Gastroesophageal sphincter (tissue), 3 donors: ENCODE data around the gene PARP16.

Experiments used
- CTCF ChIP-seq, 4 experiments: fragments of 200-600 bp in 2 of 4; fragments of 450-650 bp in 2 of 4; sonication (generic) in 1 of 4; IDR thresholded peaks; one replicate each; pipeline ENCODE4 v1.5.1; 2017 to 2019; ENCODE audit warnings: antibody characterized with exemption in 4 of 4, mild to moderate bottlenecking in 2 of 4, moderate library complexity in 2 of 4
- EP300 ChIP-seq: sonication (generic); formaldehyde crosslinking; IDR thresholded peaks from one replicate; pipeline ENCODE4 v1.6.1; 2017; ENCODE audit warnings: antibody characterized with exemption, mild to moderate bottlenecking
- POLR2A ChIP-seq, 2 donors: fragments of 450-650 bp; IDR thresholded peaks; one replicate each; pipeline ENCODE4 v1.6.1; 2017; ENCODE audit warnings: antibody characterized with exemption in 2 of 2, mild to moderate bottlenecking in 2 of 2, moderate library complexity in 1 of 2
- POLR2AphosphoS5 ChIP-seq: sonication (generic); formaldehyde crosslinking; IDR thresholded peaks from one replicate; pipeline ENCODE4 v1.6.1; 2017; ENCODE audit warnings: antibody characterized with exemption

DNA sequence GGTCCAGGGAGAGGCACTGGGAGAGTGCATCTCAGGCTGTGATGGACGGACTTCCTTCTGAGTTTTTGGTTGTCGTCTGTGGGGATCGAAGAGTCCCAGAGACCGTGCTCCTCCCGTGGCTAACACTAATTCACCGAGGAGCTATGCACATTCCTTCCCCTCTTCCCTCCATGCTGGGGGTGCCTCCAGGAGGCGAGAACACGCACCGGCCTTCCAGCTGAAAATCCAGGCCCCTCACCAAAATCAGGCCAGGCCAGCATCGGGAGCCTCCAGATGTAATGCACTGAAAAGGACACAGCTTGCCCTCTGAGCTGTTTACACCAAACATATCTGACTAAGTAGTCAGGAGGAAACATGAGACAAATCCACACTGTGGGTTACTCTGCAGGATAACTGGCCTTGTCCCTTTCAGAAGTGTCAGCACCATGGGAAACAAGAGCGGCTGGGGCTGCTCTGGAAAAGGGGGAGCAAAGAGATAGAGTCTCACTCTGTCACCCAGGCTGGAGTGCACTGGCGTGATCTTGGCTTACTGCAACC, 23.3 kb upstream of the PARP16 start:
- no peak for TF ChIP-seq CTCF (IDR thresholded peaks at IDR 0.05)
- TF ChIP-seq POLR2A (IDR thresholded peaks at IDR 0.05), result no peak
- no peak for TF ChIP-seq POLR2AphosphoS5
- no peak for TF ChIP-seq EP300
